NK-92 treated with Interleukin-12 subunit alpha and Interleukin-12 subunit beta, amount 100 ng/mL, for 24 hours (cell line): ENCODE data around the gene ARFGEF2.
"Not testable (repeated sequence)": the region's sequence is repeated elsewhere in the genome, so short reads cannot be mapped to it uniquely, and the experiment has no call there.

Experiments
- DNase-seq: peaks from one replicate; lab custom pipeline; 2025; lab: John Stamatoyannopoulos, UW

ARFGEF2 gene

GRCh38 chr20:48921168-48921882, at the start of gene ARFGEF2:
TSS of gene ARFGEF2 (plus strand) at chr20:48921711. CDS start at chr20:48921890, 179 bp downstream.
- DNase-seq: peak; percentile 81

GRCh38 chr20:48875233-48875913, 46.1 kb upstream of the ARFGEF2 start:
- DNase-seq: no peak

GRCh38 chr20:48875914-48876240, 45.6 kb upstream of the ARFGEF2 start:
- DNase-seq: no peak

GRCh38 chr20:48877304-48877703, 44.2 kb upstream of the ARFGEF2 start:
- no peak for DNase-seq

- DNase-seq: no peak
Measured at GRCh38 chr20:48878534-48879248, 42.8 kb upstream of the ARFGEF2 start.

- no peak for DNase-seq
Measured at GRCh38 chr20:48879612-48880245, 41.8 kb upstream of the ARFGEF2 start.

GRCh38 chr20:48880331-48880730, 41.2 kb upstream of the ARFGEF2 start:
- no peak for DNase-seq

GRCh38 chr20:48880981-48881657, 40.4 kb upstream of the ARFGEF2 start:
- no peak for DNase-seq

GRCh38 chr20:48885237-48885636, 36.3 kb upstream of the ARFGEF2 start:
- DNase-seq: no peak

- DNase-seq: no peak
Measured at GRCh38 chr20:48886194-48886593, 35.3 kb upstream of the ARFGEF2 start.

GRCh38 chr20:48886811-48887210, 34.7 kb upstream of the ARFGEF2 start:
- DNase-seq: no peak

GRCh38 chr20:48888517-48888916, 33.0 kb upstream of the ARFGEF2 start:
- not testable (repeated sequence) for DNase-seq

GRCh38 chr20:48889140-48889790, 32.2 kb upstream of the ARFGEF2 start:
- DNase-seq: no peak

- no peak for DNase-seq
Measured at GRCh38 chr20:48891235-48892048, 30.1 kb upstream of the ARFGEF2 start.

GRCh38 chr20:48892049-48892470, 29.5 kb upstream of the ARFGEF2 start:
- DNase-seq: no peak

GRCh38 chr20:48892891-48893290, 28.6 kb upstream of the ARFGEF2 start:
- no peak for DNase-seq

- no peak for DNase-seq
Measured at GRCh38 chr20:48893374-48893773, 28.1 kb upstream of the ARFGEF2 start.

- DNase-seq: no peak
Measured at GRCh38 chr20:48897305-48898010, 24.1 kb upstream of the ARFGEF2 start.

GRCh38 chr20:48898210-48898609, 23.3 kb upstream of the ARFGEF2 start:
- no peak for DNase-seq
